Measurements from ENCODE around the gene C10orf105.

DNA sequence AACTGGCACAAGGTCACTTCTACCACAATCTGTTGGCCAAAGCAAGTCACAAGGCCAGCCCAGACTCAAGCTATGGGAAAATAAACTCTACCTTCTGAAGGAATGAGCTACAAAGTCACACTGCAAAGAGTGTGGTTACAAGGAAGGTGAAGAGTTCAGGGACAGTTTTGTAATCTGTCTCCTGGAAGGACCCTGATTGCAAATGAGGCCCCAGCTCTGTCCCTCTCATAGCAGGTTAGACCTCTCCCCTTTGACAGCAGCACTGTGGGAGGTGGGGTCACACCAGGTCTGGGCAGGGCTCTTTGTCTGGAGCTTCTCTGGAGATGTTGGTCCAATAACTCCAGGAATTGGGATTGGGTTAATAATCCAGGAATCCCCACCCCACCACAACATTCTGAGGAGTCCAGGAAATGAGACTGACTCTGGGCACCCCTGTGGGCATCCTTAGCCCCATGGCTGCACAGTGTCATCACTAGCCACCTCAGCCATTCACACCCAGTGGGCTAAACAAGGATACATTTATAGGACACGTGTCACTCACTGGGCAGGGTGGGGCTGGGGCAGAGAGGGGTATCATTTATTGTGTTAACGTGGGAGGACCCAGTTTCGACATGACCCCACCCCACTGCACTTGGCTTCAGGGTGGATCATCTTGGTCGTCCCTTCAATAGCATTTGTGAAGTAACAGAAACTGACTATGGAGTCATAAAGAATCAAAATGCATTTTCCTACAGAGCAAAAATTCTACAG, 23.7 kb upstream of the C10orf105 start:
- TF ChIP-seq ZNF274 (IDR thresholded peaks at IDR 0.05; ENCODE audit: low read depth, low read length) (no peak), YY1 (IDR thresholded peaks at IDR 0.05; ENCODE audit: insufficient read depth, insufficient read length) (no peak), SUZ12 (IDR thresholded peaks at IDR 0.05; ENCODE audit: extremely low read depth, insufficient read depth, insufficient read length) (no peak)
